ENCODE measurements around the gene ART3. TPM values are rescaled to one million over a fixed set of nuclear protein-coding genes. Genes with fewer than 3 reads are reported as not detected.

ART3 gene
- total RNA-seq, 1 experiment from 2014 or later, result not detected

GRCh38 chr4:76147454-76148141, 73.1 kb downstream of the ART3 start:
- H3K27me3 ChIP-seq (replicated peaks; ENCODE audit: insufficient read depth, low read depth, low read length, poor library complexity), result no peaks in the 10 kb centered on the region
- no peaks in the 10 kb centered on the region for H3K9me3 ChIP-seq (ENCODE audit: low read depth, low read length, poor library complexity, severe bottlenecking)
- H3K36me3 ChIP-seq (ENCODE audit: insufficient read depth, low read length, poor library complexity, severe bottlenecking), result peaks cover 12% of the 10 kb centered on the region
- POLR2A ChIA-PET (ENCODE audit: low non-redundant PET), result no interaction called here
- no peak for TF ChIP-seq EZH2 (IDR thresholded peaks at IDR 0.05; ENCODE audit: borderline replicate concordance, low read depth, low read length, poor library complexity, severe bottlenecking)
- TF ChIP-seq, protein P1, sequence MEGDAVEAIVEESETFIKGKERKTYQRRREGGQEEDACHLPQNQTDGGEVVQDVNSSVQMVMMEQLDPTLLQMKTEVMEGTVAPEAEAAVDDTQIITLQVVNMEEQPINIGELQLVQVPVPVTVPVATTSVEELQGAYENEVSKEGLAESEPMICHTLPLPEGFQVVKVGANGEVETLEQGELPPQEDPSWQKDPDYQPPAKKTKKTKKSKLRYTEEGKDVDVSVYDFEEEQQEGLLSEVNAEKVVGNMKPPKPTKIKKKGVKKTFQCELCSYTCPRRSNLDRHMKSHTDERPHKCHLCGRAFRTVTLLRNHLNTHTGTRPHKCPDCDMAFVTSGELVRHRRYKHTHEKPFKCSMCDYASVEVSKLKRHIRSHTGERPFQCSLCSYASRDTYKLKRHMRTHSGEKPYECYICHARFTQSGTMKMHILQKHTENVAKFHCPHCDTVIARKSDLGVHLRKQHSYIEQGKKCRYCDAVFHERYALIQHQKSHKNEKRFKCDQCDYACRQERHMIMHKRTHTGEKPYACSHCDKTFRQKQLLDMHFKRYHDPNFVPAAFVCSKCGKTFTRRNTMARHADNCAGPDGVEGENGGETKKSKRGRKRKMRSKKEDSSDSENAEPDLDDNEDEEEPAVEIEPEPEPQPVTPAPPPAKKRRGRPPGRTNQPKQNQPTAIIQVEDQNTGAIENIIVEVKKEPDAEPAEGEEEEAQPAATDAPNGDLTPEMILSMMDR (conservative IDR thresholded peaks at IDR 0.05; ENCODE audit: low read depth, low read length), result no peak
- intact Hi-C loops (cut with micrococcal nuclease; ENCODE audit: unreplicated experiment), result loop anchor here (5.0 kb wide), 1 partner anchor 155 kb away; the partner anchor contains the start of gene SDAD1
- CTCF ChIA-PET, result no interaction called here
- peak; percentile 94 for DNase-seq (ENCODE audit: low spot score)
- peak overlapping the region; percentile 99 for H3K27ac ChIP-seq (ENCODE audit: low read depth, low read length, poor library complexity, severe bottlenecking)
- H3K4me3 ChIP-seq (ENCODE audit: low read depth, low read length, poor library complexity, severe bottlenecking), result peak overlapping the region; percentile 85
- BruUV-seq (replicated peaks), result no TSS peak
- H3K4me1 ChIP-seq (ENCODE audit: insufficient read depth, low read length, poor library complexity, severe bottlenecking), result peaks cover 7% of the 10 kb centered on the region

- intact Hi-C loops (cut with micrococcal nuclease; ENCODE audit: unreplicated experiment), result loop anchor here (5.0 kb wide), 1 partner anchor 156 kb away; the partner anchor contains the start of gene SDAD1
- POLR2A ChIA-PET (ENCODE audit: low non-redundant PET), result no interaction called here
- no peak for TF ChIP-seq EZH2 (IDR thresholded peaks at IDR 0.05; ENCODE audit: borderline replicate concordance, low read depth, low read length, poor library complexity, severe bottlenecking)
- TF ChIP-seq, protein P1 (conservative IDR thresholded peaks at IDR 0.05; ENCODE audit: low read depth, low read length), result no peak
Measured at GRCh38 chr4:76148142-76148865, 73.8 kb downstream of the ART3 start, which contains the start of gene NUP54. NUP54 (minus strand) TSS chr4:76148397; CDS start chr4:76148374, 23 bp downstream.

GRCh38 chr4:76153356-76153755, 78.8 kb downstream of the ART3 start:
- CTCF ChIA-PET, result no interaction called here
- POLR2A ChIA-PET (ENCODE audit: low non-redundant PET), result no interaction called here
- BruUV-seq (replicated peaks), result no TSS peak

More at GRCh38 chr4:76148142-76148865, 73.8 kb downstream of the ART3 start, which contains the start of gene NUP54:
- peak within 1 kb of the TSS; percentile 99 for H3K27ac ChIP-seq (ENCODE audit: low read depth, low read length, poor library complexity, severe bottlenecking)
- peaks cover 8% of the 10 kb centered on the region for H3K36me3 ChIP-seq (ENCODE audit: insufficient read depth, low read length, poor library complexity, severe bottlenecking)
- no TSS peak for BruUV-seq (replicated peaks)
- CTCF ChIA-PET, result no interaction called here
- H3K4me1 ChIP-seq (ENCODE audit: insufficient read depth, low read length, poor library complexity, severe bottlenecking), result peaks cover 7% of the 10 kb centered on the region
- H3K9me3 ChIP-seq (ENCODE audit: low read depth, low read length, poor library complexity, severe bottlenecking), result no peaks in the 10 kb centered on the region
- peak; percentile 93 for DNase-seq (ENCODE audit: low spot score)
- H3K4me3 ChIP-seq (ENCODE audit: low read depth, low read length, poor library complexity, severe bottlenecking), result peak within 1 kb of the TSS; percentile 85
- H3K27me3 ChIP-seq (replicated peaks; ENCODE audit: insufficient read depth, low read depth, low read length, poor library complexity), result no peaks in the 10 kb centered on the region

More at GRCh38 chr4:76153356-76153755, 78.8 kb downstream of the ART3 start:
- DNase-seq (ENCODE audit: low spot score), result no peak
- Histone ChIP-seq H3K36me3 (ENCODE audit: insufficient read depth, low read length, poor library complexity, severe bottlenecking) (no peaks in the 10 kb centered on the region), H3K27me3 (replicated peaks; ENCODE audit: insufficient read depth, low read depth, low read length, poor library complexity) (no peaks in the 10 kb centered on the region), H3K9me3 (ENCODE audit: low read depth, low read length, poor library complexity, severe bottlenecking) (no peaks in the 10 kb centered on the region), H3K4me3 (ENCODE audit: low read depth, low read length, poor library complexity, severe bottlenecking) (no peak overlapping the region), H3K4me1 (ENCODE audit: insufficient read depth, low read length, poor library complexity, severe bottlenecking) (peaks cover 7% of the 10 kb centered on the region), H3K27ac (ENCODE audit: low read depth, low read length, poor library complexity, severe bottlenecking) (no peak overlapping the region)
- TF ChIP-seq, protein P1 (conservative IDR thresholded peaks at IDR 0.05; ENCODE audit: low read depth, low read length), result no peak
- TF ChIP-seq EZH2 (IDR thresholded peaks at IDR 0.05; ENCODE audit: borderline replicate concordance, low read depth, low read length, poor library complexity, severe bottlenecking), result no peak
- intact Hi-C loops (cut with micrococcal nuclease; ENCODE audit: unreplicated experiment), result no loop called here
